ENCODE data around the gene RFK. TPM values are rescaled to one million over a fixed set of nuclear protein-coding genes. Genes with fewer than 3 reads are reported as not detected.

Gene RFK
- total and polyA plus RNA-seq, 10 donors: 5.4 to 21.4 (median 14.1) TPM

DNA sequence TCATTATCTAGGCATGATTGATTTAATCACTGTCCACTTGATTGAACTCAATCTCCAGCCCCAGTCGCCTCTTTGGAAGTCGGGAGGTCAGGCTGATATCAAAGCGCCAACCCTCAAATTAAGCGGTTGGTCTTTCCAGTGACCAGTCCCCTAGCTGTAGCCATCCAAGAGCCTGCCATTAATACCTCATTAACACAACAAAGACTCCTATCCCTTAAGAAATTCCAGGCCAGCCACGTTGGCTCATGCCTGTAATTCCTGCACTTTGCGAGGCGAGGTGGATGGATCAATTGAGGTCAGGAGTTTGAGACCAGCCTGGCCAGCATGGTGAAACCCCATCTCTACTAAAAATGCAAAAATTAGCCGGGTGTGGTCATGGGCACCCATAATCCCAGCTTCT, 37.4 kb upstream of the RFK start:
- no peak for DNase-seq
- intact Hi-C loops (cut with DNase I; ENCODE audit: low total_unique reads): no loop called here

DNA sequence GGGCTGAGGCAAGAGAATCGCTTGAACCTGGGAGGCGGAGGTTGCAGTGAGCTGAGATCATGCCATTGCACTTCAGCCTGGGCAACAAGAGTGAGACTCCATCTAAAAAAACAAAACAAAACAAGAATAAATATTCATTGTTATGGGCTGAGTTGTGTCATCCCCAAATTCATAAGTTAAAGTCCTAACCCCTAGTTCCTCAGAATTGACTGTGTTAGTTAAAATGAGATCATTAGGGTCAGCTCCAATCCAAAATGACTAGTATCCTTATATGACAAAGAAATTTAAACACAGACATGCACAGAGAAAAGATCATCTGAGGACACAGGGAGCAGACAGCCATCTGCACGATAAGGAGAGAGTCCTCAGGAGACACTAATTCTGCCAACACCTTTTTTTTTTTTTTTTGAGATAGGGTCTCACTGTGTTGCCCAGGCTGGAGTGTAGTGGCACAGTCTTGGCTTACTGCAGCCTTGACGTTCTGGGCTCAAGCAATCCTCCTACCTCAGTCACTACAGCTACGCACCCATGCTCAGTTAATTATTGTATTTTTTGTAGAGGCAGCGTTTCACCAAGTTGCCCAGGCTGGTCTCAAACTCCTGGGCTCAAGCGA, 32.7 kb upstream of the RFK start:
- WGBS, 5 donors: 87 to 94% (median 93%) methylated on average over 7 of the region's 7 CpGs
- intact Hi-C loops (cut with DNase I; ENCODE audit: low total_unique reads): no loop called here
- no peak for DNase-seq

More for the DNA sequence above, 37.4 kb upstream of the RFK start:
- Histone ChIP-seq H3K4me3 (no peak overlapping the region), H3K4me1 (no peaks in the 10 kb centered on the region), H3K27ac (no peak overlapping the region), H3K36me3 (no peaks in the 10 kb centered on the region), H3K27me3 (replicated peaks in 1 of 7) (no peaks in the 10 kb centered on the region), H3K9me3 (no peaks in the 10 kb centered on the region)
- 85 to 91% (median 89%) methylated on average over 8 of the region's 8 CpGs for WGBS, 5 donors
- TF ChIP-seq POLR2A (IDR thresholded peaks at IDR 0.05) (no peak), POLR2AphosphoS5 (IDR thresholded peaks at IDR 0.05) (no peak)
- TF ChIP-seq, protein P1, sequence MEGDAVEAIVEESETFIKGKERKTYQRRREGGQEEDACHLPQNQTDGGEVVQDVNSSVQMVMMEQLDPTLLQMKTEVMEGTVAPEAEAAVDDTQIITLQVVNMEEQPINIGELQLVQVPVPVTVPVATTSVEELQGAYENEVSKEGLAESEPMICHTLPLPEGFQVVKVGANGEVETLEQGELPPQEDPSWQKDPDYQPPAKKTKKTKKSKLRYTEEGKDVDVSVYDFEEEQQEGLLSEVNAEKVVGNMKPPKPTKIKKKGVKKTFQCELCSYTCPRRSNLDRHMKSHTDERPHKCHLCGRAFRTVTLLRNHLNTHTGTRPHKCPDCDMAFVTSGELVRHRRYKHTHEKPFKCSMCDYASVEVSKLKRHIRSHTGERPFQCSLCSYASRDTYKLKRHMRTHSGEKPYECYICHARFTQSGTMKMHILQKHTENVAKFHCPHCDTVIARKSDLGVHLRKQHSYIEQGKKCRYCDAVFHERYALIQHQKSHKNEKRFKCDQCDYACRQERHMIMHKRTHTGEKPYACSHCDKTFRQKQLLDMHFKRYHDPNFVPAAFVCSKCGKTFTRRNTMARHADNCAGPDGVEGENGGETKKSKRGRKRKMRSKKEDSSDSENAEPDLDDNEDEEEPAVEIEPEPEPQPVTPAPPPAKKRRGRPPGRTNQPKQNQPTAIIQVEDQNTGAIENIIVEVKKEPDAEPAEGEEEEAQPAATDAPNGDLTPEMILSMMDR (IDR thresholded peaks at IDR 0.05 in 8 of 11, conservative IDR thresholded peaks at IDR 0.05 in 3 of 11): no peak

DNA sequence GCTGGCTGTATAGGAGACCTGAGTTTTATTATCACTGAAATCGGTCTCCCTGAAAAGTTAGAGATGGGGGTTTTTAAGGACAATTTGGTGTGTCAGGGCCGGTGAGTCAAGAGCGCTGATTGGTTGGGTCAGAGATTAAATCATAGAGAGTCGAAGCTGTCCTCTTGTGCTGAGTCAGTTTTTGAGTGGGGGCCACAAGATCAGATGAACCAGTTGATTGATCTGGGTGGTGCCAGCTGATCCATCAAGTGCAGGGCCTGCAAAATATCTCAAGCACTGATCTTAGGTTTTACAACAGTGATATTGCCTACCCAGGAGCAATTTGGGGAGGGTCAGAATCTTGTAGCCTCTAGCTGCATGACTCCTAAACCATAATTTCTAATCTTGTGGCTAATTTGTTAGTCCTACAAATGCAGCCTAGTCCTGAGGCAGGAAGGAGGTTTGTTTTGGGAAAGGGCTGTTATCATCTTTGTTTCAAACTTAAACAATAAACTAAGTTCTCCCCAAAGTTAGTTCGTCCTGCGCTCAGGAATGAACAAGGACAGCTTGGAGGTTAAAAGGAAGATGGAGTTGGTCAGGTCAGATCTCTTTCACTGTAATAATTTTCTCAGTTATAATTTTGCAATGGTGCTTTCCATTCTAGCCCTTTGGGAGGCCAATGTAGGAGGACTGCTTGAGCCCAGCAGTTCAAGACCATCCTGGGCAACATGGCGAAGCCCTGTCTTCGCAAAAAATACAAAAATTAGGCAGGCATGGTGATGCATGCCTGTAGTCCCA, 31.6 kb upstream of the RFK start:
- TF ChIP-seq POLR2A (IDR thresholded peaks at IDR 0.05) (no peak), POLR2AphosphoS5 (IDR thresholded peaks at IDR 0.05) (no peak)
- TF ChIP-seq, protein P1 (IDR thresholded peaks at IDR 0.05 in 8 of 11, conservative IDR thresholded peaks at IDR 0.05 in 3 of 11): no peak
- Histone ChIP-seq H3K36me3 (no peaks in the 10 kb centered on the region), H3K4me1 (no peaks in the 10 kb centered on the region), H3K27me3 (replicated peaks in 1 of 7) (no peaks in the 10 kb centered on the region), H3K27ac (no peak overlapping the region), H3K4me3 (no peak overlapping the region), H3K9me3 (no peaks in the 10 kb centered on the region)
- no peak for DNase-seq
- intact Hi-C loops (cut with DNase I; ENCODE audit: low total_unique reads): no loop called here
- WGBS, 5 donors: 86 to 93% (median 88%) methylated on average over 8 of the region's 8 CpGs

More for the DNA sequence above, 32.7 kb upstream of the RFK start:
- Histone ChIP-seq H3K4me1 (no peaks in the 10 kb centered on the region), H3K9me3 (no peaks in the 10 kb centered on the region), H3K4me3 (no peak overlapping the region), H3K27me3 (replicated peaks in 1 of 7) (no peaks in the 10 kb centered on the region), H3K36me3 (no peaks in the 10 kb centered on the region), H3K27ac (no peak overlapping the region)
- TF ChIP-seq, protein P1 (IDR thresholded peaks at IDR 0.05 in 8 of 11, conservative IDR thresholded peaks at IDR 0.05 in 3 of 11): no peak
- TF ChIP-seq POLR2A (IDR thresholded peaks at IDR 0.05) (no peak), POLR2AphosphoS5 (IDR thresholded peaks at IDR 0.05) (no peak)

DNA sequence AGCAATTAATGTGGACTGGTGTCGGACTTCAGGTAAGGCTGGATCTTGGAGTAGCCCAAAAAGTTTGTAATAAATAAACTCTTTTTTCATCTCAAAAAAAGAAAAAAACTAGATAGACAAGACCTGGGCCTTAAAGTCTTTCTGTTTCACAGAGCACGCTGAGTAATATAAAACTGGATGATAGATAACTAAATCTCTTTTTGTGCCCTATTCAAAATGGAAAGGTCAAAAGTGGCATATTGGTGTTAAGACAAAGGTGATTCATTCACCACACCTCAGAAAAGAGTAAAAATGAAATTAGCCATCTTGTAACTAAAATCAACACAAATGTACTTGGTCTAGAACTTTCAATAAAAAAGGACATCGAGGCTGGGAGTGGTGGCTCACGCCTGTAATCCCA, 30.3 kb upstream of the RFK start:
- Histone ChIP-seq H3K36me3 (no peaks in the 10 kb centered on the region), H3K27me3 (replicated peaks in 1 of 7) (no peaks in the 10 kb centered on the region), H3K4me1 (no peaks in the 10 kb centered on the region), H3K27ac (no peak overlapping the region), H3K4me3 (no peak overlapping the region), H3K9me3 (no peaks in the 10 kb centered on the region)
- no peak for DNase-seq
- no peak for TF ChIP-seq POLR2AphosphoS5 (IDR thresholded peaks at IDR 0.05)
- TF ChIP-seq, protein P1 (IDR thresholded peaks at IDR 0.05 in 8 of 11, conservative IDR thresholded peaks at IDR 0.05 in 3 of 11): no peak
- no peak for TF ChIP-seq POLR2A (IDR thresholded peaks at IDR 0.05)
- WGBS, 5 donors: 77 to 89% (median 88%) methylated on average over 4 of the region's 4 CpGs
- intact Hi-C loops (cut with DNase I; ENCODE audit: low total_unique reads): no loop called here

All from spleen (tissue), 11 donors.